SK-N-MC (cell line): ENCODE data around the gene LAMB3.

Experiments used
- EZH2 ChIP-seq: fragments of 200-600 bp; sonication (generic); IDR thresholded peaks from one replicate; pipeline ENCODE4 v1.6.1; 2017; ENCODE audit warnings: antibody characterized with exemption
- POLR2AphosphoS5 ChIP-seq: IDR thresholded peaks from 2 replicates; pipeline ENCODE4 v1.6.1; 2012; ENCODE audit warnings: mild to moderate bottlenecking, low read depth, low read length, borderline replicate concordance

DNA sequence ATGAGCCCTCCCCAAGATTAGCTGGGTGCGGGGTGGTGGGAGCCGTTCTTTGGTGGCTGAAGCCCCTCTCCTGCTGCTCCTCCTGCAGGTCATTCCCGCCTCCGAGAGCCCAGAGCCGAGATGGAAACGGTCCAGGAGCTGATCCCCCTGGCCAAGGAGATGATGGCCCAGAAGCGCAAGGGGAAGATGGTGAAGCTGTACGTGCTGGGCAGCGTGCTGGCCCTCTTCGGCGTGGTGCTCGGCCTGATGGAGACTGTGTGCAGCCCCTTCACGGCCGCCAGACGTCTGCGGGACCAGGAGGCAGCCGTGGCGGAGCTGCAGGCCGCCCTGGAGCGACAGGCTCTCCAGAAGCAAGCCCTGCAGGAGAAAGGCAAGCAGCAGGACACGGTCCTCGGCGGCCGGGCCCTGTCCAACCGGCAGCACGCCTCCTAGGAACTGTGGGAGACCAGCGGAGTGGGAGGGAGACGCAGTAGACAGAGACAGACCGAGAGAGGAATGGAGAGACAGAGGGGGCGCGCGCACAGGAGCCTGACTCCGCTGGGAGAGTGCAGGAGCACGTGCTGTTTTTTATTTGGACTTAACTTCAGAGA, 23.4 kb upstream of the LAMB3 start:
- no peak for TF ChIP-seq POLR2AphosphoS5
- no peak for TF ChIP-seq EZH2
